Globus pallidus (tissue), 1 donor: ENCODE data around the gene DGCR6.
"Not testable (repeated sequence)": the region's sequence is repeated elsewhere in the genome, so short reads cannot be mapped to it uniquely, and the experiment has no call there.

Source experiments
- DNase-seq: peaks from one replicate; pipeline ENCODE4 v3.0.0-alpha.2; 2015; ENCODE audit warnings: low spot score

The DGCR6 gene

GRCh38 chr22:18931905-18932652, 26.0 kb downstream of the DGCR6 start:
- no peak for DNase-seq

- DNase-seq = no peak
Measured at GRCh38 chr22:18933914-18934313, 27.8 kb downstream of the DGCR6 start.

GRCh38 chr22:18934688-18935087, 28.6 kb downstream of the DGCR6 start:
- not testable (repeated sequence) for DNase-seq

DNA sequence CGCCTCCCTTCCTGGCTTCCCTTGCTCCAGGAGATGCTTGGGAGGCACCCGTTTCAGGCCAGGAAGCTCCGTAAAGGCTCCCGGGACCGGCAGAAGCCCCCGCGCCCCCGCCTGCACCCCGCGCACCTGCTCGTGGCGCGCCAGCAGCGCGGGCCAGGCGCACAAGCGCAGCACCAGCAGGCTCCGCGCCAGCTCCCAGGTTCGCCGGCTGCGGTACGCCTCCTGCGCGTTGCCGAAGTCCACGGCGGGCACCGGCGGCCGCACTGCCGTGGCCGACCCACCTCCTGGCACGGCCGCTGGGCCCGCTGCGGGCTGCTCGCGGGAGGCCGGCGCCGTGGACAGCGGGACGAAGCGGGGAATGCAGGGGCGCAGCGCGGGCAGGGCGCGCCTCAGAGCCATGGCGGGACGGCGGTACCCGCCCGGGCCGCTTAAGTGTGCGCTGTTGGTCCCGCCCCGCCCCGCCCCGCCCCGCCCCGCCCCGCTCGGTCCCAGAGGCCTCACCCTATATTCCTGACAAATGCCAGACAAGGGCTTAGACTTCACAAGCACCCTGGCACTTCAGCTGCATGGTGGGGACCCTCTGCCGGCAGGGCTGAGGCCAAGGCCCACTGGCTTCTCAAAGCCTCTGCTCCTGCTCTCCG, 29.9 kb downstream of the DGCR6 start, which contains the start of gene PRODH:
TSS of gene PRODH (minus strand) at position 405 of the 641 bp plus-strand sequence. CDS start at position 399, 6 bp downstream.
- no peak for DNase-seq

GRCh38 chr22:18938691-18939090, 32.6 kb downstream of the DGCR6 start:
- not testable (repeated sequence) for DNase-seq

DNA sequence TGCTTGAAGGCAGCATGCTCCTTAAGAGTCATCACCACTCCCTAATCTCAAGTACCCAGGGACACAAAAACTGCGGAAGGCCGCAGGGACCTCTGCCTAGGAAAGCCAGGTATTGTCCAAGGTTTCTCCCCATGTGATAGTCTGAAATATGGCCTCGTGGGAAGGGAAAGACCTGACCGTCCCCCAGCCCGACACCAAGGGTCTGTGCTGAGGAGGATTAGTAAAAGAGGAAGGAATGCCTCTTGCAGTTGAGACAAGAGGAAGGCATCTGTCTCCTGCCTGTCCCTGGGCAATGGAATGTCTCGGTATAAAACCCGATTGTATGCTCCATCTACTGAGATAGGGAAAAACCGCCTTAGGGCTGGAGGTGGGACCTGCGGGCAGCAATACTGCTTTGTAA, 41.0 kb downstream of the DGCR6 start:
- not testable (repeated sequence) for DNase-seq

DNA sequence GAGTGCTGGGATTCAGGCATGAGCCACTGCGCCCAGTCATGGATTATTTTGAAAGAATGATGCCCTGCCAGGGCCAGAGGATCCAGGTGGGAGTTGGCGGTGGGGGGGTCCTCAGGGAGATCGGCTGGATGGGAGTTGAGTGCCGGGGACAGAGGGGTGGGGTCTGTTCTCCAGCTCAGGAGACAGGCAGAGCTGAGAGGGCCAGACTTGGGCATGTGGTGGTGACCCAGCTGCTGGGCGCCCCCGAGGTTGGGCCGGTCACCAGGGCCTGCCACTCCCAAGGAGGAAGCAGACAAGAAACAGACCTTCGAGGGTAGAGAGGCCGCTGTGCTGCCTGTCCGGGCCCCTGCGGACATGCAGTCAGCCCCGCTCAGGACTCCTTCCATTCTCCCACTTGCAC, 41.8 kb downstream of the DGCR6 start:
- no peak for DNase-seq

GRCh38 chr22:18950141-18950540, 44.0 kb downstream of the DGCR6 start:
- no peak for DNase-seq

GRCh38 chr22:18952022-18952421, 45.9 kb downstream of the DGCR6 start:
- no peak for DNase-seq

- not testable (repeated sequence) for DNase-seq
Measured at GRCh38 chr22:18953128-18953527, 47.0 kb downstream of the DGCR6 start.

DNA sequence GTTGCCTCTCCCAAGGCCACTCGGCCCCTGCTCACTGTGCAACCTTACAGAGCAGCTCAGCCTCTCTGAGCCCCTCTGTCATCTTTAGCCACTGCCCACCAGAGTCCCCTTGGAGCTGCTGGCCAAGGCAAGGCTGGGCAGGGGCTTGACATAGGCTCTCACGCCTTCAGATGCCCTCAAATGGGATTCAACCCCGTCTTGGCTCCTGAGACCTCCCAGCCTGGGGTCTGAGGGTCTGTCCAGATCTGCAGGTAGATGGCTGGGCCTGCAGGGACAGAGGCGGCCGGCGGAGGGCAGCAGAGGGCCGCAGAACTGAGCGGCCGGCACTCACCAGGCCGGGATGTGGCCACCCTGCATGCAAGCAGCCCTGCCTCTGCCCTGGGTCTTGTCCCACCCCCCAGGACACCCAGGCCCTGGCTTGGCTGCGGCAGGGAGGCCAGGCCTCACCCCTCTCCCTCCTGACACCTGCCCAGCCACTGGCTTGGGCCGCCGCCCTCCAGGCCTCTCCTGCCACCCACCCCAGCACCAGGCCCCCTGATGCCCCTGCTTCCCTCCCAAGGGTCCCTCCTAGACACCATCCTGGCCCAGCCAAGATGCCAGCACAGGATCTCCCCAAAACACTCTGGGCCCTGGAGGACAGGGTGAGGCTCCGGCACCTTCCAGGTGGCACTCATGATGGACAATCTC, 48.3 kb downstream of the DGCR6 start:
- peak; percentile 39 for DNase-seq

DNA sequence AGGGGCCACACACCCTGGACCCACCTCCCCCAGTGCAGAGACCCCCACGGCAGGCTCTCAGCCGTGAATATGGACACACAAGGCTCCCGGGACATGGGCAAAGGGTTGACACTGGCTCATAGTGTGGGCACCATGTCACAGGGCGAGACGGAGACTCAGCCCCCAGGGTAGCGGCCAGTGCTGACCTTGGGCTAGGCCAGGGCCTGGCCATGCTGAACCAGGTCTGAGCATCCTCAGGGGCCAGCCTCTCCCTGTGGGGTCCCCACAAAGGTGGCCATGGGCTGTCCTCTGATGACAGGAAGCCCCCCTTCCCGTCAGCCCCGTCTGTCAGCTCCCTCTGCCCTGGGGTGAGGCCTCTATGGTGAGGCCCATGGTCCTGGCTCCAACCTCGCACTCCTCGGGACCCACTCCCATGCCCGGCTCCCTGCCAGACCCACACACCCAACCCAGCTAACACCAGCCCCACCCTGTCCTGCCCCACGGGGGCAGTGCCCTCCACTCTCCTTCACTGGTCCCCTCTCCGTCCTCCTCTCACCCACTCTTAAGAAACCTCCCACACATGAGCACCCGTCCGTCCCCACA, 49.0 kb downstream of the DGCR6 start:
- DNase-seq = no peak

DNA sequence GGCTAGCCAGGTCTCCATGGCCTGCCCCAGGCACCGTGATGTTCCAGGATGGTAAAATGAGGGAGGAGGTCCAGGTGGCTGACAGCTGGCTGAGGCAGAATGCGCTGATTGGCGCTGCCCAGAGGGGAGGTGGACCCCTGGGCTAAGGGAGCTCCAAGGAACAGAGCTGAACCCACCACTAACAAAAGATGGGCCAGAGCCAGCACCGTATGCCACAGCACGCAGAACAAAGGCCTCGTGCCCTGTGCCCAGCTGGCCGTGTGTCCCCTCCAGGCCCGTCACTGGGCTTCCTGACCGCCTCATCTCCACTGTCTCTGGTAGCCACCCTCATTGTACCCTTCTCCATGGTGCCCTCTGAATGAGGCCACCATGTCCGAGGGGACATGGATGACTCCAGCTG, 49.6 kb downstream of the DGCR6 start:
- DNase-seq = no peak

- not testable (repeated sequence) for DNase-seq
Measured at GRCh38 chr22:18956121-18956895, 50.2 kb downstream of the DGCR6 start.

GRCh38 chr22:18956956-18957355, 50.8 kb downstream of the DGCR6 start:
- not testable (repeated sequence) for DNase-seq

GRCh38 chr22:18957621-18958320, 51.7 kb downstream of the DGCR6 start:
- not testable (repeated sequence) for DNase-seq

DNA sequence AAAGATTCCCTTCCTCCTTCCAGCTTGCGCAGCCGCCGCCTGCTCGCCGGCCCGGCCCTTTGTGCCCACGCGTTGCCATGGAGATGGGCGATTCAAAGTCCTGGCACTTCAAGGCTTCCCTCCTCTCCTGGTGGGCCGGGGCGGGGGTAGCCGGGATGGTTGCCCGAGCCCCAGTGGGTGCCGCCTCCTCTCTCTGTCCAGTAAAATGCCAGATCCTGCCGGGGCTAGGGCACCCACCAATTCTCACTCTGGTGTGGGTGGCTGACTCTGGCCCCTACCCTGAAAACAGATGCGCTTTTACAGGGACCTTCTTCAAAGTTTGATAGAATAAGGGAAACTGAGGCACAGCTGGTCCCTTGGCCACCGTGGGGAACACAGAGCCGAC, 52.2 kb downstream of the DGCR6 start:
- DNase-seq = not testable (repeated sequence)

- not testable (repeated sequence) for DNase-seq
Measured at GRCh38 chr22:18958738-18959137, 52.6 kb downstream of the DGCR6 start.

- not testable (repeated sequence) for DNase-seq
Measured at GRCh38 chr22:18959266-18959665, 53.1 kb downstream of the DGCR6 start.

DNA sequence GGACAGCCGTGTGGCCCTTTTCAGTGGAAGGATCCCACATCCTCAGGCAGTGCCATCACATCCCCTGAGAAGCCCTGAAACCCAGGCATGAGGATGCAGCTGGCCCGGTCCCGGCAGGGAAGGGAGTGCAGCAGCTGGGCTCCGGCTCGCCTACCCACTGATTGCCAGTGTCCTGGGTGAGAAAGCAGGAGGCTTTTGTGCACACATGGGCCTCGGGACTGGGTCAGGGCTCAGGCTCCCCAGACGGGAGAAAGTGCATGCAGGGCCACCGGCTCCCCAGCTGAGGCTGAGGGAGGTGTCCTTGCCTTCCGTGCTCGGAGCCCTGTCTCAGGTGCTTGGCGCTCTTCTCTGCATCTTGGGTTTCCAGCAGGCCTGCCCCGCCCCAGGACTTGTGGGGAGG, 53.6 kb downstream of the DGCR6 start:
- DNase-seq = not testable (repeated sequence)
